ENCODE data around the gene SEMA4D.

SEMA4D gene

GRCh38 chr9:89529243-89530035 is 31.5 kb upstream of the SEMA4D start:
- H3K4me3 ChIP-seq (ENCODE audit: low read depth, low read length), result no peak overlapping the region
- DNase-seq (ENCODE audit: low read depth), result no peak

GRCh38 chr9:89528540-89528939 is 30.6 kb upstream of the SEMA4D start:
- no peak overlapping the region for H3K4me3 ChIP-seq (ENCODE audit: low read depth, low read length)
- no peak for DNase-seq (ENCODE audit: low read depth)

DNA sequence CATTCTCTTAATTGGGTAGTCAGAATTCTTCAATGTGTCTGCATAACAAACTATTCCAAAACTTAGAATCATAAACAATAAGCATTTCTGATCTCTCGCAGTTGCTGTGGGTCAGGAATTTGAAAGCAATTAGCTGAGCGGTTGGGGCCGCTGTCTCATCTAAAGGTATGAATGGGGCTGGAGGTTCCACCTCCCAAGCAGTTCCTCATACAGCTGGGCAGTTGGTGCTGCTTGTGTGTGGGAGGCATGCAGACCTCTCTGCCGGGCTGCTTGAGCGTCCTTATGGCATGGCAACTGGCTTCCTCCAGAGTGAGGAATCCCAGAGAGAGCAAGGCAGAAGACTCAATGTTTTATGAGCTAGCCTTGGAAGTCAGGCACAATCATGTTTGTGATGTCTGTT is 30.2 kb upstream of the SEMA4D start:
- no peak for DNase-seq (ENCODE audit: low read depth)
- H3K4me3 ChIP-seq (ENCODE audit: low read depth, low read length), result no peak overlapping the region

DNA sequence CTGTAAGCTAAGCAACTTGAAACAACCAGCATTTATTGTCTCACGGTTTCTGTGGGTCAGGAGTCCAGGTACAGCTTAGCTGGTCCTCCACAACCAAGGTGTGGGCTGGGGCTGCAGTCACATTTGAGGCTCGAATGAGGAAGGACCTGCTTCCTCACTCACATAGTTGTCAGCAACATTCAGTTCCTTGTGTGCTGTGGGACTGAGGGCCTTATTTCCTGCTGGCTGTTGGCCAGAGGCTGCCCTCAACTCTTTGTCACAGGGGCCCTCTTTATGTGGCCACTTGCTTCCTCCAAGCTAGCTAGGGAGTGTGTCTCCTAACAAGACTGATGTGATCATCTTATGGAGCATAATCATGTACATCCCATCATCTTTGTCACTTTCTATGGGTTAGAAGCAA is 29.2 kb upstream of the SEMA4D start:
- no peak overlapping the region for H3K4me3 ChIP-seq (ENCODE audit: low read depth, low read length)
- DNase-seq (ENCODE audit: low read depth), result no peak

GRCh38 chr9:89526667-89527066 is 28.8 kb upstream of the SEMA4D start:
- no peak for DNase-seq (ENCODE audit: low read depth)
- no peak overlapping the region for H3K4me3 ChIP-seq (ENCODE audit: low read depth, low read length)

DNA sequence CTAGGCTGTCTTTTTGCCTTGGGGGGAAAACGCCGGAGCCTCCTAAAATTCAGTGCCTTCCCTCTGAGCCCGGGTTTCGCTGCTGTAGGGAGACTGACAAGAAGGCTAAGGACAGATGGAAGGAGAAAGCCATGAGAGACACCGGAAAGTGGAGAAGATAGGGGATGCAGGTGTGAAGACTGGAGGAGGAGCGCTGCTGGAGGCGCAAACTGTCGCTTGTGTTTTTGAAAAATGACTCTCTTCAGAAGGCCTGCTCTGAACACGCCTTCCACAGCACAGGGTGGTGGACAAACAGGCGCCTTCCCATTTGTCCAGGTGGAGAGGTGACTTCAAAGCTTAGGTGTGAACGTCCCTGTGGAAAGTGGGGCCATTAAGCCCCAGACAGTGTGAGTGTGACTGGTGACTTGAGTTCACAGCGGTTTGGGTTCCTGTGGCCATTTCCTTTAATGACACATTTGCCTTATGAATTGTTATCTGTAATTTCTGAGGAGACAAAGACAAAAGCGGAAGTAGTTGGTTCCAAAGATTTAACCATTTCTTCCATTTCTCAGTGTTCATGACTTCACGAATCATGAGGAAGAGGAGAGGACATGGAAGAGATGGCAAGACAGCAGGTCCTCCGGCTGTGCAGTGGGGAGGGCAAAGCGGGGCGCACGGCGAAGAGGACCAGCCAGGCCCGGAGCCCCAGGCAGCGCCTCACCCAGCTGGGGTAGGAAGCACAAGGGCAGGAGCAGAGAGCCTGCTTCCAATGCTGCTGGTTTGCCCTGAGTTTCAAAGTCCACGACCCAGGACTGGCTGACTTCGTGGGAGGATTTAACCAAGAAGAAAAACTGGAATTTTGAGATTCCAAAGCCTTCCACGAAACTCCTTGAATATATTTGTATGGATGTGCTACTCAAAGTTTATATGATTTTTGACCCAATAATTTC is 27.8 kb upstream of the SEMA4D start:
- no peak for DNase-seq (ENCODE audit: low read depth)
- H3K4me3 ChIP-seq (ENCODE audit: low read depth, low read length), result no peak overlapping the region

DNA sequence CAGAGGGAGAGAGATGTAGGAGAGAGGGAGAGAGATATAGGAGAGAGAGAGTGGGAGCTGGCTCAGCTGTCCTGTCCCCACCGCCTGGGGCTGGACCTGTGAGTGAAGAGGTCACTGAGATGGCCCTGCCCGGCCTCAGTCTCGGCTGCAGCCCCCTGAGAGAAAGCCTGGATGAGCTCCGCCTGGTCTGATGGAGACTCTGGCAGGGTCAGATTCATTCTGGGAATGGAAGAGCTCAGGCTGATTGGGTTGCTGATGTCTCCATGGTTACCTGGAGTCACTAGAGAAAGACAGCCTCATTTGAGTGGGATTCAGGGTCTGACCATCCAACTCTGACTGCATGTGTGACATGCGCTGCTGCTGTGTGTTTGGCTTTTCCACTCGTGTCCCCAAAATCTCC is 27.1 kb upstream of the SEMA4D start:
- DNase-seq (ENCODE audit: low read depth), result no peak
- no peak overlapping the region for H3K4me3 ChIP-seq (ENCODE audit: low read depth, low read length)

DNA sequence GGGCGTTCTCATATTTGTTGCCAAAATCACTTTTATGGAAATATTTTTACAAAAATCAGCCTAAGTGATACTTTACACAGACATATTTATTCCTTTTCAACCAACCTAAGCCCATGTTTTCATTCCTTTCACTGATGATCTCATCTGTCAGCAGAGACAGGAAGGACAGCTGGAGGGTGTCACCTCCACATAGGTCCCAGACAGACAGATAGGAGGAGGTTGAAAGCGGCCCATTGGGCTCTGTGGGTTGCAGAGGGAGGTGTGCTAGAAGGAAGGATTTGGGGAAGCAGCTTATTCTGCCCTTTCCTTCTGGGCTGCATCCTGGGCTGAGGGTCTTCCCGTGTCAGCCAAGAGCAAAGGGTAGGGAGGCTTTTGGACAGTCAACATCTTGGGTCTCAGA is 26.0 kb upstream of the SEMA4D start:
- H3K4me3 ChIP-seq (ENCODE audit: low read depth, low read length), result no peak overlapping the region
- DNase-seq (ENCODE audit: low read depth), result no peak

- no peak for DNase-seq (ENCODE audit: low read depth)
- H3K4me3 ChIP-seq (ENCODE audit: low read depth, low read length), result no peak overlapping the region
These were observed 25.0 kb upstream of the SEMA4D start for GRCh38 chr9:89522959-89523285.

DNA sequence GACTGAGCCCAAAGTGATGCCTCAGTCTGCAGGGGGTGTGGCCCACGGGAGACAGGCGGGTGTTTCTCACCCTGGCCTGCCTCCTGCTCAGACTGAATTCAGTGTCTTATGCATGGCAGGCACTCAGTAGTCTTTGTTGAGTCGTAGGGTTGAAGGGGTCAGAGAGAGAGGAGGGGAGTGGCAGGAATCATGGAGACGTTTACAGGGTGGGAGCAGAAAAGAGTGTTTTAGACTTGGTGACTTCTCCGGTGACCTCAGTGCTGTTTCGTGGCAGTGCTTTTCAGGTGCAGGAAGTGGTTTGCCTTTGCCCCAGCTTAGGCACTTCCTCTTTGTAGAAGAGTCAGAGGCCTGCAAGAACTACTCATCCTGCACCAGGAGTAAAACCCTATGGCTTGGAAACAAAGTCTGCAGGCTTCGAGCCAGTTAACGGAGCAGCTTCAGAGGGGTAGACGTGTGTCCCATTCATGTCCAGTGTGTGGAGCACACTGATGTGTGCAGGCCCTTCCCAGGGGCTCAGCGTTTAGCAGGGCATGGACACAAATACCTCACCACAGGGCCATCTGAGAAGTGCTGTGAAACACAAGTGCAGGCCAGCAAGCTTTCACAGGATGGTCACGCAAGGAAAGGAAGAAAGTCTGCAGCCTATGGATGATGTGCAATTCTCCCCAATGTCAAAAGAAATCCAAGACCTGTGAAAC is 24.5 kb upstream of the SEMA4D start:
- no peak overlapping the region for H3K4me3 ChIP-seq (ENCODE audit: low read depth, low read length)
- no peak for DNase-seq (ENCODE audit: low read depth)

GRCh38 chr9:89519366-89519805 is 21.5 kb upstream of the SEMA4D start:
- H3K4me3 ChIP-seq (ENCODE audit: low read depth, low read length), result no peak overlapping the region
- no peak for DNase-seq (ENCODE audit: low read depth)

GRCh38 chr9:89518466-89519365 is 20.8 kb upstream of the SEMA4D start:
- DNase-seq (ENCODE audit: low read depth), result no peak
- H3K4me3 ChIP-seq (ENCODE audit: low read depth, low read length), result no peak overlapping the region

- DNase-seq (ENCODE audit: low read depth), result no peak
- no peak overlapping the region for H3K4me3 ChIP-seq (ENCODE audit: low read depth, low read length)
These were observed 17.5 kb upstream of the SEMA4D start for GRCh38 chr9:89515416-89515815.

GRCh38 chr9:89514956-89515355 is 17.0 kb upstream of the SEMA4D start:
- H3K4me3 ChIP-seq (ENCODE audit: low read depth, low read length), result no peak overlapping the region
- DNase-seq (ENCODE audit: low read depth), result no peak

DNA sequence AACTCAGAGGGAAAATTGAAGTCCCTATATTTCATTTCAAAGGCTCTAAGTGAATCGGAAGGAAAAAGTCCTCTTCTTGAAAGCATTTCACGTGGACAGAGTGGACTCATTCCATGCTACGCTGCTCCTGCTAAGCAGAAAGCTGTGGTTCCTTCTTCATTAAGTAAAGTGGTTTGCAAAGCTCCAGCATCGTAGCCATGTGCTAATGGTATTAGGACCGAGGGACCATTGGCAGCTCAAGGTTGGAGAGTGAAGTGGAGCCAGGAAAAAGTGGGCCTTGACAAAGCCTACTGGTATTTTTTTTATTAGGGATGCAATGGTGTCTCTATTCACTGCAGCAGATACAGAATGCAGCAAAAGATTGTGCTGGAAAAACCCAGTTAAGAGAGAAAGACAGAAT is 16.4 kb upstream of the SEMA4D start:
- DNase-seq (ENCODE audit: low read depth), result no peak
- H3K4me3 ChIP-seq (ENCODE audit: low read depth, low read length), result no peak overlapping the region

GRCh38 chr9:89513837-89514236 is 15.9 kb upstream of the SEMA4D start:
- no peak overlapping the region for H3K4me3 ChIP-seq (ENCODE audit: low read depth, low read length)
- DNase-seq (ENCODE audit: low read depth), result no peak

DNA sequence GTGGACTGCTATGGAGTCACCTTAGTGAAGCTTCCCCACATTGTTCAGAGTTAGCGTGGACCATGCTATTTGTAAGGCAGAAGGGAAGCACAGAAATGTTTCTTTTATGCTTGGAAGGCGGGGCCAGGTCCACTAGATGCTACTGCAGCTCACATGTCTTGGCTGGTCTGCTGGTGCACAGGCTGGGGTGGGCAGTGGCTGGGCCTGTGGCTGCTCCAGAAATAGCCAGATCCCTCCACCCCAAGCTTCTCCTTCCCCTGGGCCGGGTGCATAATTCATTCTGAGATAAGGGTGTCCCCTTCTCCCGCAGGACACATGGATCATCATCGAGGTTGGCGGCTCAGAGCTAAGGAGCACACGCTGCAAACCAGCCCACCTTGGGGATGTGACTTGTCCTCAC is 14.5 kb upstream of the SEMA4D start:
- H3K4me3 ChIP-seq (ENCODE audit: low read depth, low read length), result no peak overlapping the region
- DNase-seq (ENCODE audit: low read depth), result no peak

DNA sequence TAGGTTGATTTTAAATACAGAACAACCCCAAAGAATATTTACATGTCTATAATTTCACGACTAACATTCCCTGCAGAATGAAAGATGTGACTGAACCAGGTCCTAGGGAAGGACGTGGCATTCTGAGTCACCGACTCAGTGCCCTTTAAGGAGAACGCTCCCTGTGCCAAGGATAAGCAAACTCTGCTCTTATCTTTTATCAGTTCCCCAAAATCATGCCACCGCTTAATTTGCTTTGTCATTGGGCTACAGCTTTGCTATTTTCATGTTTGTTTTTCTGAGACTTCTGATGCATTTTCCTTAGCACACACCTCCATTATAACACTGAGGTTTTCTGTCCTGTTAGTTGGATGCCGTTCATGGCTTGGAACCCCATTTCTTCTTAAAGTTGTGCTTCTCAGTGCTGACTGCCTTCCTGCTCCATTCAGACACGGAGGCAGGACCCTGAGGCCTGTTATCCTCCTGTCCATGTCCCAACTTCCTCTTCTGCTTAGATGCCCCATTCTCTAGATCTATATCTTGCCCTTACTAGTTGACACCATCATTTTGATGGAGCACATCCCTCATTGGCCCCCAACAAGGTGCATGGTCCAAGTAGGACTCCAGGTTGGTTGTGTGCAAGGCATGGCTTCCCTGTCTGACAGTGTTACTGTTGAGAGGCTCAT is 11.2 kb upstream of the SEMA4D start:
- no peak overlapping the region for H3K4me3 ChIP-seq (ENCODE audit: low read depth, low read length)
- DNase-seq (ENCODE audit: low read depth), result no peak

DNA sequence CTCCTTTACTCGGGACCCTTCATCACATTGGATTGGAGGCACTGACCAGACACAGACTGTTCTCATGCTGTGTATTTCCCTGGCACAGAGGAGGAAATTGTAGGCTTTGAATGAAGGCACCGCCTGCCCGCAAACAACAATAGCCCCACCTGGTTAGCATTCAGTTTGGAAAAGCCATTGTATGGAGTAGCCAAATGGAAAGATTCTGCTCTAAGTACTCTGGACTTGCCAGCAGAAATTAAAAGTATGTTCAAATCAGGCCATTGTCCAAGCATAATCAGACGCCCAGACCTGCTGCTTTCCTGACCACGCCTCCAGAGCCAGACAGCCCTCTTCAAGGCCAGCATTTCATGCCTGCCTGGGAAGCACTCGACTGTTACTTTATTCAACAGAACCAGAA is 8.0 kb upstream of the SEMA4D start:
- H3K4me3 ChIP-seq (ENCODE audit: low read depth, low read length), result no peak overlapping the region
- no peak for DNase-seq (ENCODE audit: low read depth)

All from skeletal muscle cell (primary cell).